Amniotic stem cell (primary cell): Measurements from ENCODE around the gene EHD1.

Experiments
- DNase-seq: peaks from one replicate; lab custom pipeline; 2025; lab: John Stamatoyannopoulos, UW

Gene EHD1

DNA sequence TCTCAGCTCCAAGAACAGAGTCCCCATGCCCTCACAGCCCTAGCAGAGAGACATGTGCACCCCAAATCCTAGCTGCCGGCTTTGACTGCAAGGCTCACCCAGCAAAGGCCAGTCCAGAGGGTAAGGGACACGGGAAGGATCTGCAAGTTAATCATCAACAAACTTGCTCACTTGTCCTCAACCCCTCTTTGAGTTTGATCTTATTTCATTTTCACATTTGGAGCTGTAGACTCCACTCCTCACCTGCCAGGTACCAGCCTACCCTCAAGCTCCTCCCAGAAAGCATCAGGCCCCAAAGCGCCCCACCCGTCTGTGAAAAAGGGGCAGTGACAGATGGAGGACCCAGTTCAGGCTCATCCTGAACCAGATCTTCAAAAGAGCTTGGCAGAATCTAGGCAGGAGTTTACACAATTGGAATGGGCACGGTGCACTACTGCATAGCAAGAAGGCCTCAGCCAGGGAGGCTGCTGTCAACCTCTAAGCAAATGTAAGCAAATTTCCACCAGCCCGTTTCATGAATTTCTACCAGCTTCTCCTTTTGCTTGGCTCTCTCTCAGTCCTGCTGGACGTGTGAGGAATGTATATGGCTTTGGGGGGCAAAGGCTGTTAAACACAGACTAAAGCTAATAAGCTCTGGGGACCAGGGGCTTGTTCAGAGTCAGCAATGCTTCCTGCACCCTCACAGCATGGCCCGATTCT lies 5.5 kb downstream of the EHD1 start:
- DNase-seq, result no peak

DNA sequence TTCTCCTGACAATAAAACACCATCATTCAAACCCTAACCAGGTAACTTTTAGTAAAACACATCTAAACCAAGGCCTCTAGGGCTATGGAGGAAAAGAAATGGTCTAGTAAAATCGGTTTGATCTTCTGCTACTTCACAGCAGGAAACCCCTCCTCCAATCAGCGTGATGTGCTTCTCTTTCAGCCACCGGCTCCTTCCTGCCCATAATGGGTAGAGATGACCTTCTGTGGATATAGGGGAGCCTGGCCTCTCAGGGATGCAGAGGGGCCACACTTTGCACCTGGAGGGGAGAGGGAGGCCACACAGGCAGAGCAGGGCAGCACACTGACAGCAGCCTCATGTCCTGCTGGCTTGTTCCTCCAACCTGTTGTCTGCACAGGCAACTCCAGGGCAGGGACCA lies 6.9 kb downstream of the EHD1 start:
- no peak for DNase-seq

DNA sequence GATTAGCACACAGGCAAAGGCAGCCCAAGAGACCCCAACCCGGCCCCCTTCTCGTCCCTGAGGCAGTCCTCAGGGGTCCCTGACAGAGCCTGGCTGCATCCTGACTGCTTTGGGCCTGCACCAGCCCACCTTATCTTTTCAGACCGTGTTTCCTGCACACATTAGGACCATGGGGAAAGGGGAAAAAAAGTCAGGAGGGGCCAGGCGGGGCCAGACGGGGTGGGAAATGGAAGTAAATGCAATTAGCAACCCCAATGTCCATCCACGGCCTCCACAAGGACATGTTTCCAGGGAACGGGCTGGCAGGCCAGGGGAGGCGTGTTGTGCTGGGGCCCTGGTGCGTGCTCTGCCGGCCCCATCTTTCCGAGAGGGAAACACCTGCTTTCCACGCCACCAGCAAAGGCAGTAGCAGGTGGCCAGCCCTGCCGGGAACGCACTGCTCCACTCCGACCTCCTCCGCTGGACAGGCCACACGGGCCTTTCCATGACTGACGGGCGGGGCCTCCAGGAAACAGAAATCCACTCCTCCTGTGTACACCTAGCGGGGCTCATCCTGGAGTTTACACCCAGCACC lies 7.4 kb downstream of the EHD1 start:
- no peak for DNase-seq

DNA sequence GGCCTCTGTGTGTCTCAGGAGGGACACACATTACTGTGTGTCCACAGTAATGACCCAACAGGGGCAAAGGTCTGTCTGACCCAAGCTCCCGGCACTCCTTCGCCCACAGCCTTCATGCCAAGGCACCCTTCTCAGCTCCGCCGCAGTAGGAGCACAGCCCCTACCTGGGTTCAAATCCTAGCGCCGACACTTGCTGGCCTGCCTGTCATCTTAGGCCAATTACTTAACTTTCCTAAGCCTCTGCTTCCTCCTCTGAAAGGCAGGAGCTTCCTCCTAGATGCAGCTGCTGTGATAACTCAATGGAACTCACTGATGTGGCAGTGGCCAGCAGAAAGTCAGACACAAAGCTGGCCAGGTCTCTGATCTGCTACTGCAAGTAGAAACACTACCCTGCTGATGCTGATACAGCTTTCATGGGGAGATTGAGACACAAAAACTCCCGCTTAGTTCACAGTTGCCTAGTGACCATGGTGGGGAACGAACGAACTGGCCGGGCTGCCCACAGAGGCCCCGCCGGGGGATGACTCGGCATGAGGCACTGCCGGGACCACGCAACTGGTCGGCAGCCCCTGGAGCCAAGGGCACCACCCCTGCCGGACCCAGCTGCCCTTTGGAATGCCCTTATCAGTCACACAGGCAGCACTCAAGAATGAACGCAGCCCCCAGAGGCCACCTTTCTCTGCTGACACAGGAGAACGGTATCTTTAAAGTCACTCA lies 8.1 kb downstream of the EHD1 start:
- DNase-seq, result no peak

DNA sequence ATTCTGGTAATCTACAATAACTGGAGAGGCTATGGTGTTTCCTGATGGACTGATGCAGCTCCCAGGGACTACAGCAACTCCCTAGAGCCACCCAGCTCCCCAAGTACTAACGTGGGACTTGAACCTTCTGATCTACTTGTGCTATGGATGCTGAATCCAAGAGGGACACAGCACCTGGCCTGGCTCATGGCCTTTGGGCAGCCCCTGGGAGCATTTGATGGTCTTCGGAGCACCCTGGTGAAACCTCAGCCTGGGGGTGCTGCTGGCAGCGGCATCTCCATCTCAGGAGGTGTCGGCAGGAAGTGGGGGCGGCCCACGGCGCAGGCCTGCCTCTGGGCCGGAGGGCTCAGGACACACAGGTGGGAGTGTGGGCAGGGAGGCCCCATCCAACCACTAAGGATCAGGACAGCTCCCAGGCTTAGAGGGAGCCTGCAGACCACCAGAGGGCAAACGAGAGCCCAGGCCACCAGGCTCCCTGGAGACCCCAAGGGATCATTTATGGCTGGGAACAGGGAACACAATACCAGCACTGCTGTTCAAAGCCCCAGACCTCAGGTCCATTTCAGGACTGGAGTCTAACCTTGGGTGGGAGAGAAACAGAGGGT lies 8.7 kb downstream of the EHD1 start:
- DNase-seq, result no peak

DNA sequence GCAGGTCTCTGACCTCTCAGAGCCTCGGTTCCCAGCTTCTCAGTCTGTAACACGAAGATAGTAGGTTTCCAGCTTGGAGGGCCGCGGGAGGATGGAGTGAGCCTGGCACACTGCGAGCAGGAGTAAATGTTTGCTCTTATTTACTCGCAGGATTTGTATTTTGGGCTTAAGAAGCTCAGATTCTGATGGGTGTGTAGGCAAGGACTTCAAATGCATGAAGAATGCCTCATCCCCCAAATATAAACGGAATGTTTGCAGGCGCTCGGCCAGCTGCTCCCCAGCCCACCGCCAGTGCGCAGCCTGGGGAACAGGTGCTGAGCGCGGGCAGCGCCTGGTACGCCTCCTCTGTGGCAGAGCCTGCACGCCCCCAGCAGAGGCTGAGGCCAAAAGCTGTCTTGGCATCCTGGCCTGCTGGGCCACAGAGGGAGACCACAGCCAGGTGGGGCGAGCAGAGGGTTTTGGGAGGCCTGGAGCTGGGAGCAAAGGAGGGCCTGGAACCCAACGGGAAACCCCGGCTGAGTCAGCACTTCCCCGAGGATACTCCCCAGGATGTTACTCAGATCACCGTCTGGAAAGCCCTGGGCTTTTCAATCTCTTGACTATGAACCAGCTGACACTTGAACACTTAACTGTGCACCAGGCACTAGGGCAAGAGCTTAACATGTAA lies 9.4 kb downstream of the EHD1 start:
- DNase-seq, result no peak

DNA sequence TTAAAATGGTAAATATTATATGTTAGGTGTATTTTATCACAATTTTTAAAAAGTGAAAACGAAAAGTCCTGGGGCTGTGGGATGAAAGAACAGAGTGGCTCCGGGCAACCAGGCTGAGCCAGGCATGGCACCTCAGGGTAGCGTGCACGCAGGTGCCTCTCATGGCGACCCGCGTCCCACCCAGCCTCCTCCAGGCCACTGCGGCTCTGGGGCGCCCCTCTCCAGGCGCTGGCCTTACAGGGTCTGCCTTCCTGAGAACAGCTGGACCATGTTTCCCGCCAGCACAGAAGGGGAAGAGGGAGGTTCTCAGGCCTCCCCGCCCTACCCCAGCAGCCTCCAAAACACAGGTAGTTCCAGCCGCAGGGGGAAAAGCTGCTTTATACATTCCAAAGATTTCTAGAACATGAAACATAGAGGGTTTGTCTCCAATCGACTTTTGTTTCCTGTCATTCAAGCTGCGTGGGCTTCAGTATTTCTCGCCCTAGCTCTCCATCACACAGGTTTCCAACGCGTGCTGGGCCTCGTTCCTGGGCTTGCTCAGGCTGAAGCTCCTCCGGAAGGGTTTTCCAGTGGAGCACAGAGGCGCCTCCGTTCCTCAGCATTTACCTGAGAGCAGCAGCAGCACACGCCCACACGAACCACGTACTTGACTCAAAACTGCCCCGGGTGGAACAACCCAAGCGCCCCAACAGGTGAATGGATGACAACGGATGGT lies 10.5 kb downstream of the EHD1 start:
- DNase-seq, result no peak

DNA sequence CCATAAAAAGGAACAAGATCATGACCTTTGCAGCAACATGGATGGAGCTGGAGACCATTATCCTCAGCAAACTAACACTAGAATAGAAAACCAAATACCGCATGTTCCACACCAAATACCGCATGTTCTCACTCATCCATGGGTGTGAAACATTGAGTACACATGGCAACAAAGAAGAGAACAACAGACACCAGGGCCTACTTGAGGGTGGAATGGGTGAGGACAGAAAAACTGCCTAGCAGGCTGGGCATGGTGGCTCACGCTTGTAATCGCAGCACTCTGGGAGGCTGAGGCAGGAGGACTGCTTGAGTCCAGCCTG lies 12.3 kb downstream of the EHD1 start:
- DNase-seq, result no peak

DNA sequence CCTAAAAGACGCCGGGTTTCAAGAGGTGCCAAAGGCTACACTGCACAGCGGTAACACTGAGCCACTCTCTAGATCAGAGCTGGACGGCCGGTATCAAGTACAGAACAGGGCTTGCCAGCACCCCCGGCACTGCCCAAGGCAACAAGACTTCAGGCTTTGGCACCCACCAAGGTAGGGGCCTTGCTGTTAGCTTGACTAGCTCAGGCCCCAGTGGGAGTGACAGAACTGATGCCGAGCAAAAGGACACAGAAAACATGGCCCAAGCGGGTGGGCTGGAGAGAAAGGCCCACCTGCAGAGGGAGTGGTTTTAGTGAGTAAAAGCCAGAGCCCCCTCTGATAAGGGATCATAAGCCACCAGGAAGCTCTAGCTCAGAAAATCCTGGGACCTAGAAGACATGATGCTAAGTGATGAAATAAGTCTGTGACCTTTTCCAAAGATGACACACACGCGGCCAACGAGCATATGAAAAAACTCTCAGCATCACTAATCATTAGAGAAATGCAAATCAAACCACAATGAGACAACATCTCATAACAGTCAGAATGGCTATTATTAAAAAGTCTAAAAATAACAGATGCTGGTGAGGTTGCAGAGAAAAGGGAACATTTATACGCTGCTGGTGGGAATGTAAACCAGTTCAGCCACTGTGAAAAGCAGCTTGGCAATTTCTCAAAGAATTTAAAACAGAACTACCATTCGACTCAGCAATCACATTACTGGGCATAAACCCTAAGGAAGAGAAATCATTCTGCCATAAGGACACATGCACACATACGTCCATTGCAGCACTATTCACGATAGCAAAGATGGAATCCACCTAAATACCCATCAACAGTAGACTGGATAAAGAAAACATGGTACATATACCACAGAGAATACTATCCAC lies 12.9 kb downstream of the EHD1 start:
- DNase-seq, result no peak

DNA sequence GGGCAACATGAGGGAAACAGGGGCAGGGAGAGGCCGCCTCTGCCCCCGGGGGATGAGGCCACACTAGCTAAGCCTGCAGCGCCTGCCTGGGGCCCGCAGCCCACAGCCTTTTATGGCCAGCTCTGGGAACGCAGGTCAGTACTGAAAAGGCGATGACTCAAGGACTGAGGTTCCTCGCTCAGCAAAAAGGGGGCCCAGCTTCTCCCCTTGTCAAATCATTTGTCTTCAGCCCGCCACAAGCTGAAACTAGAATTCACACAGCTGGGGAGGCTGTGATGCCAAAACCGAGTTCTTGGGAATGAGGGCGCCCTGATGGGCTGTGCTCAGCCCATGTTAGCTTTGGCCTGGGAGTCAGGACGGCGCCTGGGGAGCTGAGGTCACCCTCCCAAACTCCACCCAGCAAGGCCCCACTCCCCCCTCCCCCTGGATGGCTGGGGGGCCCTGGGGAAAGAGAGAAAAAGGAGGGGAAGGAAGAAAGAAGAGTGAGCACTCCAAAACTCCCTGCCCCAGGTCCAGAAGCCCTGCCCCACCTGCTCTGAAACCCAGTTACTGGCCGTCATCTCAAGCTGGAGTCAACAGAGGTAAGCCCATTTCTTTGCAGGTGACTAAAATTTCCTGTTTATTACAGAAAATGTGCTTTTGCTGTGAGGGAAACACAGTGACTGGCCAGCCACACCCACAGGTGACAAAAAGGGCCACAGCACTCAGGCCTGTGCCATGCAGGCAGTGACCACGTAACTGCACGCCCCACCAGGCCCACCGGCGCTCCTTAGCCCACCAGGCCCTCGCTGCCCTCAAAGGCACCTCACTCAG lies 13.7 kb downstream of the EHD1 start:
- DNase-seq, result peak; percentile 63

DNA sequence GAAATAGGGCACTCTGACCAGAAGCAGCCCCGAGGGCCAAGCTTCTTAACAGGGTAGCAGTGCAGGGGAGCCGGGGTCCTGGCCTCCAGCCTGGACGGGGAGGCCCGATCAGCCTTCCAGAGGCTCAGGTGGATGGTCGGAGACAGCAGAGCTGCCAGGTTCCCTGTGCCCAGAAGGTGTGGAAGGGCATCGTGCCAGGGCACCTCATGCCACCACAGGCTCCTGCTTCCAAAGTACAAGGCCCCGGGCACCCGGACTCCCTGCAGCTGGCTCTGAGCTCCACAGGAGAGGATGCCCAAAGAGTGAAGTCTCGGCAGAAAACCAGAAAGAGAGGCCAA lies 14.3 kb downstream of the EHD1 start:
- DNase-seq, result no peak

DNA sequence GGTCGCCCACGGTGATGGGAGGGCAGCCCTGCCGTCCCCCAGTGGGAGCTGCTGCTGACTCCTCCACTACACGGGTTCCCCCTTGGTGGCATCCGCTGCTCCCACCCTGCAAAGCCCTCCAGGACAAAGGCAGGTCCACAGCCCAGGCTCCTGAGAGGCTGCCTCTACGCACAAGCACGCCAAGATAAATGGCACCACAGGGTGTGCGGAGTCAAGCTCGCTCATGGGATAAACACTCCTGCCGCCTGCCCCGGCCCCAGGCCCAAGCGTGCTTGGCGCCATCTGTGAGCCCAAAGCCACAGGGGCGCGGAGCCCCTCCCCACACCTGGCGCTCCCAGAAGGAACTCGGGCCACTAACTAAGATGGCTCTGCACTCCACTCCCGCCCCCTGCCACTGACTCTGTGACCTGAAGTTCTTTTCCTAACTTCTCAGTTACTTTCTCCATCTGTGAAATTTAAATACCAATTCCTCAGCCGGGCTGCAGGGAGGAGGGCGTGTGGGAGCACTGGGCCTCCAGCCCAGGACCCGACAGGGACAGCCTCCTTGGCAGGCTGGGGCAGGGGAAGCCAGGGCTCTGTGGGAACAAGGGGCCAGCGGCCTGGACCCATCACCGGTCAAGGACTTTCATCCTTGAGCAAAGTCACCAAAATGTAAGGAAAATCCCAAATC lies 14.9 kb downstream of the EHD1 start:
- DNase-seq, result no peak

DNA sequence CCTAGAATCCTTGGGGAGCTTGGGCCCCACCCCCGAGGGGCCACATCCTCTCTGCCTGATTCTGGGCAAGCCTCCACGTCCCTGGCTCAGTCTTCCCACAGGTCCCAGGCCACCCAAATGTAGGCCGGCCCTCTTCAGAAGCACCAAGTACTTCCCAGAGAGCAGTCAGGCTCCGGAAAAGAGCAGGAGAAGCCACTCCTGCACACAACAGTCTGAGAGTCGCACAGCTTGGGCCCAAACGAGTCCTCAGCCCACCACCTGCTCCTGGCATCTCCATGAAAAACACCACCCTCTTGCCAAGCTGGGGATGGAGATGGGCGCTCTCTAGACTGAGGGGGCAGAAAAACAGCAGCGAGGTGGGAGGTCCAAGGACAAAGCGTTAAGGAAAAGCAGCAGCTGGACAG lies 15.4 kb downstream of the EHD1 start:
- no peak for DNase-seq

DNA sequence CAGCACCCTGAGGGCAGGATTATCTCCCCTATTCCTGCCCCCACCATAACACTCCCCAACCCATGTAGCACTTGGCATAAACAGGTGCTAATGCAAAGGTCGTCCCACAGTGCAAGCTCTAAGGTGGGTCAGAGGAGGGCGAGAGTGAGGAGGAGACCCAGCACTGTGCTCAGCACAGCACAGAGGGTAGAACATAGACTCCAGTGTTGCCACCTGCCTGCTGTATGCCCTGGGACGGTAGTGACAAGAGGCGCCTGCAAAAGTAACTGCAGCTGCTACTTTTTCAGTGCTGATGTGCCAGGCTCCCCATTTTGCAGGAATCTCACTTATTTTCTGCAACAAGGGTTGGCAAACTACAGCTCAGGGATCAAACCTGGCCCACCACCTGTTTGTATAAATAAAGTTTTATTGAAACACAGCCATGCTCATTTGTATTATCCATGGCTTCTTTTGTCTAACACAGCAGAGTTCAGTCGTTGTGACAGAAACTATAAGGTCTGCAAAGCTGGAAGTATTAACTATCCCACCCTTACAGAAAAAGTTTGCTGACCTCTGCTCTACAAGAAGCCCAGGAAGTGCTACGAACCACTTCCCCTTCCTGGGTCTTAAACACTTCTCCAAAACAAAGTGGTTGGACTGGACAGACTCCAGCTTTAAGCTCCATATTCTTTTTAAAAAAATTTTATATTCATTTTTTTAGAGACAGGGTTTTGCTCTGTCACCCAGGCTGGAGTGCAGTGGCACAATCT lies 17.0 kb downstream of the EHD1 start:
- no peak for DNase-seq

DNA sequence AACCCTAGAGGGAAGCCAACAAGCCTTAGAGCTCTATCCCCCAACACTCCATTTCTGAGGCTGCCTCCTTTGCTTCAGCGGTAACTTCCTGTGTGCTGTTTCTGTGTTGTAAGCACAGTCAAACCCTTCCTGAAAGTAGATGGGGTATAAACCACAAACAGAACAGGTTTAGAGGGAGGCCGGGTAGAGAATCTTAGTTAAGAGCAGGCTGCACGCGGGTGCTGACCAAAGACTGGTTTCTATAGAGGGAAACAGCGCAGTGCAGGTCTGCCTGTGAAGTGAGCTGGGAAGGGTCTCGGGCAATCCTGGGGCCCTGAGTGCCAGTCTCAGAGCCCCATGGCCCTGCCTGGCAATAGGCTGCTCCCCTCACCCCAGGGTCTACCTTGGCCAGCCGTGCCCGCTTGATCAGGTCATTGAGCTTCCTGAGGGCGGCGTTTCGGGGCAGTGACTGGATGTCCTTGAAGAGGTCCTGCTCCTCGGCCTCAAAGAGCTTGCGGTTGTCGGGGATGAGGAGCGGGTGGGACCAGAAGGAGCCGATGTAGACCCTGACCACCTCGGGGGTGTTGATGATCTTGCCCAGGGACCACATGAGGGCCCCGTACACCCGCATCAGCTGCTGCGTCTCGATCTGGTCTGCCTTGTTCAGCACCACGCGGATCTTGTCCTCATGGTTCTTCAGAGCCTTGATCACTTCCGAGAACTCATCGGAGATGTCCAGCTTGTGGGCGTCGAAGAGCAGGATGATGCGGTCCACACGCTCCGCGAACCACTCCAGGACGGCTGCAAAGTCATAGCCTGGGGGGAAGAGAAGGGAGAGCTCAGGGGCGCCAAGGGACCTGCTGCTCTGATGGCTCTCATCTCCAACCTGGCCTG lies 18.6 kb downstream of the EHD1 start:
- DNase-seq, result no peak

DNA sequence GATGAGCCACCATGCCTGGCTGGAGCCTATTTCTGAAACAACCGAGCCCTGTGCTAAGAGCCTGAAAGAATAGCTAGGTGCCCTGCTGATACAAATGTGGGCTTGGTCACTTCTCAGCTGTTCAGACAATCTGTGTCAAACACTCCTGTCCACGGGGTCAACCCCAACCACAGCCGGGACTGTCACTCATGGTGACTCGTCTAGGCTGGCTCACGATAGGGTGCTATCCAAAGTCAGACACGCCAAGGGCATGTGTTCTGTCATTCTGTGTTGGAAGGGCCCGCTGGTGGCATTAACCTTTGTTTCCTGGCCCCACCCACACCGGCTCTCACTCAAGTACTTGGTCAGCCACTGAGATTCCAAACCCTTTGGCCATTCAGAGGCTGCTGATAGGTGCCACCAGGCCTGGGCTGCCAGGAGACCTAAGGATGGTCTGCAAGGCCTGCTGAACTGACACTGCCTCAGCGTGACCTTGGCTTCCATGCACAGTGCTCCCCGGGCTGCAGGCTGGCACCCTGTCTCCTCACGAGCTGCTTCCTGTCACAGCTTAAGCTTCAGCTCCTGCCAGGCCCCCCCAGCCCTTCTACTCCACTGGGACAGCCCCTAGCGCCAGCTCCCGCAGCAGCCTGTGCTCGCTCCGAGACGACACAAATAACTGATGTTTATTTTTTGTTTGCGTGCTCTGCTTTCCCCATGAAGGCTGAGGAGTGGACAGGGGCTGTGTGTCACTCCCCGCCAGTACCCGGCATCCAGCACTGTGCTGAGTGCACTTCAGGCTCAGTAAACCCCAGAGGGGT lies 19.8 kb downstream of the EHD1 start:
- DNase-seq, result no peak

DNA sequence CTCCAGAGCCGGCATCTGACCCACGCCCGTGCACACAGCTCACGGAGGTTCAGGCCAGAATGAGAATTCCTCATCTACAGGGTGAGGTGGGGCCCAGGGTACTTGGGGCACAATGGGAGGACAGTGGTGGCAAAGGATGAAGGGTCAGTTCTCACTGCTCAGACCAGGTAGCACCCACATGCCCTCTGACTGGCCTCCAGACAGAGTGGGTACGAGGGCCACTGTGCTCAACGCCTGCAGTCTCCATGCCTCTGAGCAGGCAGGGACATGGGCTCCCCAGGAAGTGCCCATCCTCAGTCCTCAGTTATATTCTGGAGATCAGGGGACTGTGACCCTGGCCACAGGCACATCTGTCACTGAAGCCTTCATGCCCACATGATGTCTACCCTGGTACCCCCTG lies 20.9 kb downstream of the EHD1 start:
- DNase-seq, result no peak
